Measurements from ENCODE around the gene FLAD1. TPM values are rescaled to one million over a fixed set of nuclear protein-coding genes. Genes with fewer than 3 reads are reported as not detected.
"Not testable (repeated sequence)": the region's sequence is repeated elsewhere in the genome, so short reads cannot be mapped to it uniquely, and the experiment has no call there.

Gene FLAD1
- total RNA-seq, 1 donor from 2014 or later: 35.9 TPM

DNA sequence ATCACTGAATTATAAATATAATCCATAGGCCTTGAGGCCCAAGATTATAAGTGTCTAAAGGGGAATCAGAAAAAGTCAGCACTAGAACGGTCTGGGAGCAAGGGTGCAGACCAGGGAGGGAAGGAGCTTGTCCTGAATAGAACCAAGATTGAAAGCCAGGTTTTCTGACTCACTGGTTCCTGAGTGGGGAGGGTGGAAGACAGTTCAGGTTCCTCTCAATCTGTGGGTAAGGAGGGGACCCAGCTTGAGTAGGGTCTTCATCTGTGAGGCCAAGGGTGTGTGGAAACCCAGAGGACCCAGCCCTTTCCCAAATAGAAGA, 11.1 kb downstream of the FLAD1 start:
- Mint-ChIP-seq H3K36me3 (ENCODE audit: low read depth, unreplicated experiment) (peaks cover 5% of the 10 kb centered on the region), H3K27ac (ENCODE audit: unreplicated experiment) (no peak overlapping the region), H3K9me3 (ENCODE audit: unreplicated experiment) (no peaks in the 10 kb centered on the region), H3K27me3 (ENCODE audit: unreplicated experiment) (peaks cover 6% of the 10 kb centered on the region), H3K4me1 (ENCODE audit: unreplicated experiment) (peaks cover 12% of the 10 kb centered on the region), H3K4me3 (ENCODE audit: unreplicated experiment) (peak overlapping the region; percentile 12)
- TF ChIP-seq, protein P1, sequence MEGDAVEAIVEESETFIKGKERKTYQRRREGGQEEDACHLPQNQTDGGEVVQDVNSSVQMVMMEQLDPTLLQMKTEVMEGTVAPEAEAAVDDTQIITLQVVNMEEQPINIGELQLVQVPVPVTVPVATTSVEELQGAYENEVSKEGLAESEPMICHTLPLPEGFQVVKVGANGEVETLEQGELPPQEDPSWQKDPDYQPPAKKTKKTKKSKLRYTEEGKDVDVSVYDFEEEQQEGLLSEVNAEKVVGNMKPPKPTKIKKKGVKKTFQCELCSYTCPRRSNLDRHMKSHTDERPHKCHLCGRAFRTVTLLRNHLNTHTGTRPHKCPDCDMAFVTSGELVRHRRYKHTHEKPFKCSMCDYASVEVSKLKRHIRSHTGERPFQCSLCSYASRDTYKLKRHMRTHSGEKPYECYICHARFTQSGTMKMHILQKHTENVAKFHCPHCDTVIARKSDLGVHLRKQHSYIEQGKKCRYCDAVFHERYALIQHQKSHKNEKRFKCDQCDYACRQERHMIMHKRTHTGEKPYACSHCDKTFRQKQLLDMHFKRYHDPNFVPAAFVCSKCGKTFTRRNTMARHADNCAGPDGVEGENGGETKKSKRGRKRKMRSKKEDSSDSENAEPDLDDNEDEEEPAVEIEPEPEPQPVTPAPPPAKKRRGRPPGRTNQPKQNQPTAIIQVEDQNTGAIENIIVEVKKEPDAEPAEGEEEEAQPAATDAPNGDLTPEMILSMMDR (IDR thresholded peaks at IDR 0.05; ENCODE audit: unreplicated experiment): no peak
- DNase-seq (ENCODE audit: low spot score): no peak

DNA sequence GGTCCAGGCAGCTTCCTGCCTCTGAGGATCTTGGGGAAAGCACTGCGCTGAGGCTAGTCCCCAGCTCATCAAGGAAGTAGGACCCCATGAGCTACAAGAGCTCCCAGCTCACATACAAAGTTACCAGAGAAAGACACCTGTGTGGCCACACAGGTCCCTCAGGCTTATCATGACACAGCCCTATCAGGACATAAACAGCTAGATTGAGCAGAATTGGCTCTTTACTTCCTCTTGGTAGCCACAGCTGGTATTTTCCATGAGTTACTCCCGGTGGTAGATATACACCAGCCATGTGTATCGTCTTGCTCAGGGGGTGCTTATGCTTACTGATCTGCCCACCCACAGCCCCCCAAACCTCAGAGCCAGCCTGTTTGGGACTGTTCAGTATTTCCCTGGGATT, 11.4 kb downstream of the FLAD1 start:
- Mint-ChIP-seq H3K9me3 (ENCODE audit: unreplicated experiment) (no peaks in the 10 kb centered on the region), H3K4me1 (ENCODE audit: unreplicated experiment) (peaks cover 11% of the 10 kb centered on the region), H3K27ac (ENCODE audit: unreplicated experiment) (no peak overlapping the region), H3K36me3 (ENCODE audit: low read depth, unreplicated experiment) (peaks cover 3% of the 10 kb centered on the region), H3K27me3 (ENCODE audit: unreplicated experiment) (peaks cover 6% of the 10 kb centered on the region), H3K4me3 (ENCODE audit: unreplicated experiment) (peak overlapping the region; percentile 63)
- DNase-seq (ENCODE audit: low spot score): no peak
- TF ChIP-seq, protein P1 (IDR thresholded peaks at IDR 0.05; ENCODE audit: unreplicated experiment): no peak

DNA sequence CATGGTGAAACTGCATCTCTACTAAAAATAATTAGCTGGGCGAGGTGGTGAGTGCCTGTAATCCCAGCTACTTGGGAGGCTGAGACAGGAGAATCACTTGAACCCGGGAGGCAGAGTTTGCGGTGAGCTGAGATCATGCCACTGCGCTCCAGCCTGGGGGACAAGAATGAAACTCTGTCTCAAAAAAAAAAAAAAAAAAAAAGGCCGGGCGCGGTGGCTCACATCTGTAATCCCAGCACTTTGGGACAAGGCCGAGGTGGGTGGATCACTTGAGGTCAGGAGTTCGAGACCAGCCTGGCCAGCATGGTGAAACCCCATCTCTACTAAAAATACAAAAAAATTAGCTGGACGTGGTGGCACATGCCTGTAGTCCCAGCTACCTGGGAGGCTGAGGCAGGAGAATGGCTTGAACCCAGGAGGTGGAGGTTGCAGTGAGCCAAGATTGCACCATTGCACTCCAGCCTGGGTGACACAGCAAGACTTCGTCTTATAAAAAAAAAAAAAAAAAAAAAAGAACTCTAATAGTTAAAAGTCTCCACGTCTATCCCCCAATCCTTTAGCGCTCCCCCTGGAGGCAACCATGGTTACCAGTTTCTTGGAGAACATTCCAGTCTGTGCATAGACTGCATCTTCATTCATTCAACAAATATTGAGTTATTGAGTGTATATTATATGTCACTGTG, 12.3 kb downstream of the FLAD1 start:
- not testable (repeated sequence) for H3K9me3 Mint-ChIP-seq (ENCODE audit: unreplicated experiment); H3K27me3 Mint-ChIP-seq (ENCODE audit: unreplicated experiment); H3K4me3 Mint-ChIP-seq (ENCODE audit: unreplicated experiment); H3K36me3 Mint-ChIP-seq (ENCODE audit: low read depth, unreplicated experiment); H3K27ac Mint-ChIP-seq (ENCODE audit: unreplicated experiment)
- peaks cover 15% of the 10 kb centered on the region for H3K4me1 Mint-ChIP-seq (ENCODE audit: unreplicated experiment)
- TF ChIP-seq, protein P1 (IDR thresholded peaks at IDR 0.05; ENCODE audit: unreplicated experiment): peak; percentile 24
- peak; percentile 71 for DNase-seq (ENCODE audit: low spot score)

DNA sequence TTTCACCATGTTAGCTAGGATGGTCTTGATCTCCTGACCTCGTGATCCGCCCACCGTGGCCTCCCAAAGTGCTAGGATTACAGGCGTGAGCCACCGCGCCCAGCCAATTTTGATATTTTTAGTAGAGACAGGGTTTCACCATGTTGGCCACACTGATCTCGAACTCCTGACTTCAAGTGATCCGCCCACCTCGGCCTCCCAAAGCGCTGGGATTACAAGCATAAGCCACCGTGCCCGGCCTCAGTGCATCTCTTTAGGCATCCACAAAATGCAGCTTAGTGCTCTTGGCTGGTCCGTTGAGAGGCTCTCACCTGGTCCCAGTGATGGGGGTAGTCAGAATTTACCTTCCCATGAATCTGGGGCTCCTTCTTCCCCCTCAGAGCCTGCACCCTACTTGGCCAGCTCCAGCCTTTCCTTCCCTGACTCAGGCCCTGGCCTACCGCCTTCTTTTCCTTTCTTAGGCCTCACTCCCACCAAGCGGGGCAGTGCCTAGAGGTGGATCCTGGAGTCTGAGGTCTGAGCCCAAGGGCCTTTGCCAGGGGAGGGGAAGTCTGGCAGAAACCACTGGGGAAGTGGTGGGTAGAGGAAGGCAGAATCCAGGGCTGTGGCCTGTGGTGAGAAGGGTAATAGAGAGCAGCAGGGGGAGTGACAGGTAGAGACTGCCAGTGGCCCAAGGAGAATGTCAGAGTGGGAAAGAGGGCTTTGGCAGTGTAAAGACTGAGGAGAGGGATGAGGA, 14.0 kb downstream of the FLAD1 start:
- no peak overlapping the region for H3K27ac Mint-ChIP-seq (ENCODE audit: unreplicated experiment)
- peaks cover 15% of the 10 kb centered on the region for H3K4me1 Mint-ChIP-seq (ENCODE audit: unreplicated experiment)
- H3K27me3 Mint-ChIP-seq (ENCODE audit: unreplicated experiment): peaks cover 10% of the 10 kb centered on the region
- DNase-seq (ENCODE audit: low spot score): no peak
- H3K4me3 Mint-ChIP-seq (ENCODE audit: unreplicated experiment): no peak overlapping the region
- no peaks in the 10 kb centered on the region for H3K36me3 Mint-ChIP-seq (ENCODE audit: low read depth, unreplicated experiment)
- TF ChIP-seq, protein P1 (IDR thresholded peaks at IDR 0.05; ENCODE audit: unreplicated experiment): no peak
- no peaks in the 10 kb centered on the region for H3K9me3 Mint-ChIP-seq (ENCODE audit: unreplicated experiment)

DNA sequence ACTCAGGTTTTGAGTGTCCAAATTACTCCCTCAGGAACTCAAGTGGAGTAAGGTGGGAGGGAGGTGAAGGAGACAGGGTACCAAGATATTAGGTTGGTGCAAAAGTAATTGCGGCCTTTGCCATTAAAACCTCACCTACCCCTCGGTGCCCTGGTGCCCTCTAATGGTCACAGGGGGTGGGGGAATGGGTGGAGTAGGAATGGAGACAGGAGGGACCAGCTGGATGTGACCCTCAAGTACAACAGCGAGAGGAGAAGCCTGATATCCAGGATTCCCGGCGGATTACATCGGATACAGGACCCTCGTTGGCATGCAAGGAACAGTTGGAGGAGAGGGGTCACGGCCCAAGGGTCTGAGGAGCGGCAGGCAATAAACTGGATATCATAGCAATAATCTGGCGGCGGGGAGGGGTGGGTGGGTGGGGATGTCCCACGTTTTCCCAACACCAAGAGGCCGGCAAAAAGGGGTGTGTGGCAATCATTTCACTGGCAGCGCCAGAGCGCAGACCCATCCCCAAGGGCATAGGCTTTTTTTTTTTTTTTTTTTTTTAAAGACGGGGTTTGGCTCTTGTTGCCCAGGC, 15.1 kb downstream of the FLAD1 start:
- DNase-seq (ENCODE audit: low spot score): no peak
- Mint-ChIP-seq H3K4me3 (ENCODE audit: unreplicated experiment) (no peak overlapping the region), H3K9me3 (ENCODE audit: unreplicated experiment) (no peaks in the 10 kb centered on the region), H3K27me3 (ENCODE audit: unreplicated experiment) (peaks cover 10% of the 10 kb centered on the region), H3K36me3 (ENCODE audit: low read depth, unreplicated experiment) (no peaks in the 10 kb centered on the region), H3K4me1 (ENCODE audit: unreplicated experiment) (peaks cover 19% of the 10 kb centered on the region), H3K27ac (ENCODE audit: unreplicated experiment) (no peak overlapping the region)
- TF ChIP-seq, protein P1 (IDR thresholded peaks at IDR 0.05; ENCODE audit: unreplicated experiment): no peak

Data from endothelial cell (in vitro differentiated cells).